Measurements from ENCODE around the gene VAPA. TPM values are rescaled to one million over a fixed set of nuclear protein-coding genes. Genes with fewer than 3 reads are reported as not detected.

Gene VAPA
- total RNA-seq, 3 donors from 2014 or later (not counting 1 experiment from before 2014, with no cell fraction given): 175 to 186 (median 182) TPM

GRCh38 chr18:9867071-9867594 lies 46.7 kb upstream of the VAPA start:
- TF ChIP-seq CTCF (IDR thresholded peaks at IDR 0.05): no peak
- intact Hi-C loops (cut with micrococcal nuclease): no loop called here
- DNase-seq (no peak), ATAC-seq (no peak)
- H3K4me3 Mint-ChIP-seq: no peak overlapping the region
- H3K27me3 Mint-ChIP-seq (ENCODE audit: low read depth in 2 of 2): peaks cover 13 to 16% of the 10 kb centered on the region in 2 donors
- Histone ChIP-seq H3K4me3 (ENCODE audit: low read length) (no peak overlapping the region), H3K4me1 (ENCODE audit: control insufficient read depth, insufficient read depth, low read length) (no peaks in the 10 kb centered on the region), H3K9me3 (ENCODE audit: control insufficient read depth, insufficient read depth, low read length) (peaks cover 15% of the 10 kb centered on the region), H3K27ac (ENCODE audit: low read length) (no peak overlapping the region), H3K27me3 (ENCODE audit: control insufficient read depth, insufficient read depth, low read length) (peaks cover 3% of the 10 kb centered on the region), H3K36me3 (ENCODE audit: control insufficient read depth, insufficient read depth, low read length) (no peaks in the 10 kb centered on the region)
- peaks cover 11% of the 10 kb centered on the region for H3K36me3 Mint-ChIP-seq
- H3K27ac Mint-ChIP-seq: no peak overlapping the region
- 86% methylated on average over 3 of the region's 4 CpGs for WGBS (ENCODE audit: insufficient coverage)
- H3K4me1 Mint-ChIP-seq: no peaks in the 10 kb centered on the region
- H3K9me3 Mint-ChIP-seq: peaks cover 4 to 9% of the 10 kb centered on the region in 2 donors

- Histone ChIP-seq H3K4me3 (ENCODE audit: low read length) (no peak overlapping the region), H3K4me1 (ENCODE audit: control insufficient read depth, insufficient read depth, low read length) (no peaks in the 10 kb centered on the region), H3K27ac (ENCODE audit: low read length) (no peak overlapping the region), H3K9me3 (ENCODE audit: control insufficient read depth, insufficient read depth, low read length) (peaks cover 15% of the 10 kb centered on the region), H3K36me3 (ENCODE audit: control insufficient read depth, insufficient read depth, low read length) (no peaks in the 10 kb centered on the region), H3K27me3 (ENCODE audit: control insufficient read depth, insufficient read depth, low read length) (peaks cover 3% of the 10 kb centered on the region)
- Mint-ChIP-seq H3K27me3 (ENCODE audit: low read depth in 2 of 2) (peaks cover 13 to 16% of the 10 kb centered on the region in 2 donors), H3K9me3 (peaks cover 4 to 9% of the 10 kb centered on the region in 2 donors), H3K4me1 (no peaks in the 10 kb centered on the region), H3K4me3 (no peak overlapping the region), H3K36me3 (peaks cover 11% of the 10 kb centered on the region), H3K27ac (no peak overlapping the region)
- TF ChIP-seq CTCF (IDR thresholded peaks at IDR 0.05): no peak
- intact Hi-C loops (cut with micrococcal nuclease): no loop called here
- 72% methylated on average over 6 of the region's 6 CpGs for WGBS (ENCODE audit: insufficient coverage)
- ATAC-seq (no peak), DNase-seq (no peak)
These were observed 44.7 kb upstream of the VAPA start for GRCh38 chr18:9868857-9869714.

- Mint-ChIP-seq H3K27ac (no peak overlapping the region), H3K4me3 (no peak overlapping the region), H3K27me3 (ENCODE audit: low read depth in 2 of 2) (peaks cover 15 to 16% of the 10 kb centered on the region in 2 donors), H3K4me1 (no peaks in the 10 kb centered on the region), H3K36me3 (peaks cover 11% of the 10 kb centered on the region), H3K9me3 (peaks cover 4 to 9% of the 10 kb centered on the region in 2 donors)
- Histone ChIP-seq H3K9me3 (ENCODE audit: control insufficient read depth, insufficient read depth, low read length) (peaks cover 13% of the 10 kb centered on the region), H3K4me1 (ENCODE audit: control insufficient read depth, insufficient read depth, low read length) (no peaks in the 10 kb centered on the region), H3K27me3 (ENCODE audit: control insufficient read depth, insufficient read depth, low read length) (peaks cover 3% of the 10 kb centered on the region), H3K27ac (ENCODE audit: low read length) (no peak overlapping the region), H3K4me3 (ENCODE audit: low read length) (no peak overlapping the region), H3K36me3 (ENCODE audit: control insufficient read depth, insufficient read depth, low read length) (no peaks in the 10 kb centered on the region)
- no peak for DNase-seq
- intact Hi-C loops (cut with micrococcal nuclease): no loop called here
- 61% methylated on average over 8 of the region's 9 CpGs for WGBS (ENCODE audit: insufficient coverage)
- no peak for TF ChIP-seq CTCF (IDR thresholded peaks at IDR 0.05)
- no peak for ATAC-seq
These were observed 43.9 kb upstream of the VAPA start for GRCh38 chr18:9869715-9870430.
